Common myeloid progenitor, CD34-positive (primary cell): ENCODE data around the gene RRP36.
"Not testable (repeated sequence)": the region's sequence is repeated elsewhere in the genome, so short reads cannot be mapped to it uniquely, and the experiment has no call there.

Source experiments
- CTCF ChIA-PET: fragments of 350-600 bp; sonication (Branson Sonifier 250); formaldehyde crosslinking; loops from one replicate; lab custom pipeline; 2021; ENCODE audit warnings: antibody characterized with exemption; lab: Charles Lee
- POLR2A ChIA-PET: fragments of 350-600 bp; sonication (Branson Sonifier 250); formaldehyde crosslinking; loops from one replicate; lab custom pipeline; 2021; ENCODE audit warnings: antibody characterized with exemption; lab: Charles Lee
- DNase-seq, 3 donors: peaks; one replicate each; pipeline versions ENCODE4 v3.0.0 to v3.0.0-alpha.2; 2013
- H3K27ac ChIP-seq, 2 experiments: 1 replicate in 1 of 2; 2 replicates in 1 of 2; pipeline ENCODE4 v1.7.0; 2013; ENCODE audit warnings: inconsistent platforms in 2 of 2, low read length in 2 of 2, mild to moderate bottlenecking in 2 of 2, low read depth in 1 of 2, moderate library complexity in 1 of 2; ENCODE audit not compliant: severe bottlenecking in 2 of 2, insufficient read depth in 1 of 2, poor library complexity in 1 of 2
- H3K27me3 ChIP-seq, 5 experiments: replicated peaks in 2 of 5; 1 replicate in 3 of 5; 2 replicates in 2 of 5; pipeline versions ENCODE4 v1.6.1 to v1.7.0; 2013; ENCODE audit warnings: low read length in 4 of 5, mild to moderate bottlenecking in 2 of 5, moderate library complexity in 2 of 5, inconsistent platforms in 1 of 5; ENCODE audit not compliant: insufficient read depth in 5 of 5, control insufficient read depth in 4 of 5
- H3K36me3 ChIP-seq, 4 experiments: 1 replicate in 2 of 4; 2 replicates in 2 of 4; pipeline versions ENCODE4 v1.6.1 to v1.7.0; 2013; ENCODE audit warnings: low read length in 3 of 4, control low read depth in 1 of 4, mild to moderate bottlenecking in 1 of 4; ENCODE audit not compliant: control insufficient read depth in 4 of 4, insufficient read depth in 4 of 4
- H3K4me1 ChIP-seq, 4 experiments: 1 replicate in 3 of 4; 2 replicates in 1 of 4; pipeline versions ENCODE4 v1.6.1 to v1.7.1; 2013; ENCODE audit warnings: low read length in 3 of 4, mild to moderate bottlenecking in 3 of 4, control low read depth in 1 of 4, inconsistent platforms in 1 of 4, moderate library complexity in 1 of 4; ENCODE audit not compliant: control insufficient read depth in 4 of 4, insufficient read depth in 4 of 4; ENCODE audit errors: control extremely low read depth in 1 of 4
- H3K4me3 ChIP-seq, 7 experiments: 1 replicate in 4 of 7; 2 replicates in 3 of 7; pipeline versions ENCODE4 v1.5.1 to v1.7.0; 2013; ENCODE audit warnings: mild to moderate bottlenecking in 7 of 7, low read length in 6 of 7, moderate library complexity in 6 of 7, inconsistent platforms in 2 of 7, low read depth in 2 of 7, control low read depth in 1 of 7; ENCODE audit not compliant: insufficient read depth in 4 of 7, control insufficient read depth in 1 of 7; ENCODE audit errors: extremely low read depth in 1 of 7
- H3K9me3 ChIP-seq, 5 experiments: 1 replicate in 4 of 5; 2 replicates in 1 of 5; pipeline versions ENCODE4 v1.6.1 to v1.7.1; 2013; ENCODE audit warnings: low read length in 4 of 5, mild to moderate bottlenecking in 2 of 5, inconsistent platforms in 1 of 5, low read depth in 1 of 5, moderate library complexity in 1 of 5; ENCODE audit not compliant: control insufficient read depth in 4 of 5, insufficient read depth in 2 of 5; ENCODE audit errors: control extremely low read depth in 1 of 5
- WGBS: methylation state at CpG from one replicate; pipeline ENCODE4 v1.1.5; 2013; ENCODE audit not compliant: insufficient coverage; 5-methylcytosine and 5-hydroxymethylcytosine counted together

RRP36 gene

DNA sequence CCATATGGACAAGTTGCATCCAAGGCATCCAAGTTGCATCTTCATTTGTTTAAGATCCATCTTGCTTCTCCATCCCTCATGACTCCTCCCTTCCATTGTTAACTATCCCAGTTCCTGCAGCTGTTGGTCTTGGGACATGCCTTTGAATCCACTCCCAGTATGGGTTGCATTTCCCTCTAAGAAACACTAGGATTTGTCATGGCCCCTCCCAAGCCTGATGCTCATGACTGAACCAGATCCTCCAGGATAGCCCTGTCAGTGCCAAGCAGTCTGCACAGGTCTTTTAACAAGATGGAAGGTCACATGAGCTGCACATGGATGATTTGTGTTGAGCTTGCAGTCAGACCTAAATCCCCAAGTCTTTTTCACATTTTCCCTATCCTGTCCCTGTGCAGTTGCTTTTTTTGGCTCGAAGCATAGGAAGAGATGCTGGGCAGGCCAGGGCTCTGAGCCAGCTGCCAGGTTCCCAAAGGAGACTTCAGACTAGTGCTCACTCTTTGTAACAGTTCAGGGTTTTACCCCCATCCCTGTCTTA is 32.9 kb upstream of the RRP36 start:
- POLR2A ChIA-PET, result no interaction called here
- no peak overlapping the region for H3K4me3 ChIP-seq
- DNase-seq, result no peak
- WGBS, result 100% methylated on average over 1 of the region's 1 CpG
- H3K36me3 ChIP-seq, result peaks cover 7 to 43% (median 33%) of the 10 kb centered on the region in 4 experiments
- peaks cover 0 to 19% (median 16%) of the 10 kb centered on the region in 4 experiments for H3K4me1 ChIP-seq
- CTCF ChIA-PET, result interaction anchor here (1.0 to 1.4 kb wide), 3 partner anchors 8 to 19 kb away, joined by 4 to 5 read pairs (median 5); partner anchors contain the start of gene PEX6
- no peaks in the 10 kb centered on the region for H3K27me3 ChIP-seq
- no peak overlapping the region for H3K27ac ChIP-seq
- no peaks in the 10 kb centered on the region for H3K9me3 ChIP-seq

DNA sequence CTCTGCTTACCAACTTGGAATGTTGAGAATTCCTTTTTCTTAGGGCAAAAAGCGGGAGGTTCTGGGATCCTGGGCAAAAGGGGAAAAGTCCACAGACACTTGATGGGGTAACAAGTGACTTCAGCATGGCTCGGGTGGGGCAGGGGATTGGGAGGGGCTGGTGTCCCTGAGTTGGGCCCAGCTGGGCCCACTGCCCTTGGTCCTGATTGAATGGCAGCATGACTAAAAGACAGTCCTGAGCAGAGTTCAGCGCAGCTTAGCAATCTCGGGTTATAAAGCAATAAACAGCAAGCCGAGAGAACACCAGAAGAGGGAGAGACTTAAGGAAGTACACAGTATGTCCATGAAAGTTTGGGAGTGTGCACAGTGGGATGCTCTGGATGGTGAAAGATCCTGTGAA is 31.5 kb upstream of the RRP36 start:
- Histone ChIP-seq H3K36me3 (peaks cover 7 to 45% (median 33%) of the 10 kb centered on the region in 4 experiments), H3K9me3 (no peaks in the 10 kb centered on the region), H3K27ac (no peak overlapping the region), H3K27me3 (no peaks in the 10 kb centered on the region), H3K4me1 (peaks cover 0 to 13% (median 11%) of the 10 kb centered on the region in 4 experiments), H3K4me3 (no peak overlapping the region)
- ChIA-PET POLR2A (no interaction called here), CTCF (interaction anchor here (1.1 kb wide), 1 partner anchor 14 kb away, joined by 3 read pairs; no protein-coding TSS in a partner anchor)
- WGBS, result 94% methylated on average over 4 of the region's 5 CpGs
- no peak for DNase-seq

DNA sequence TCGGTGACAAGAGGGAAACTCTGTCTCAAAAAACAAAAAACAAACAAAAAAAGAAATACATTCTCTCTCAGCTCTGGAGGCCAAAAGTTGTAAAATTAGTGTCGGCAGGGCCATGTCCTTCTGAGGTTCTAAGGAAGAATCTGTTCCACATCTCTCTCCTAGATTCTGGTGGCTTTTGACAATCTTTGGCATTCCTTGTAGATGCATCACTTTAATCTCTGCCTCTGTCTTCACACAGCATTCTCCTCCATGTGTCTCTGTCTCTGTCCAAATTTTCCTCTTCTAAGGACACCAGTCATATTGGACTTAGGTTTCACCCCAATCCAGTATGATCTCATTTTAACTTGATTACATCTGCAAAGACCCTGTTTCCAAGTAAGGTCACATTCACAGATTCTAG is 28.0 kb upstream of the RRP36 start:
- peaks cover 7 to 35% (median 24%) of the 10 kb centered on the region in 4 experiments for H3K36me3 ChIP-seq
- no peak overlapping the region for H3K4me3 ChIP-seq
- DNase-seq, result no peak
- POLR2A ChIA-PET, result no interaction called here
- H3K4me1 ChIP-seq, result no peaks in the 10 kb centered on the region
- no peak overlapping the region for H3K27ac ChIP-seq
- H3K27me3 ChIP-seq, result no peaks in the 10 kb centered on the region
- CTCF ChIA-PET, result interaction anchor here (0.9 kb wide), 1 partner anchor 10 kb away, joined by 3 read pairs; no protein-coding TSS in a partner anchor
- 100% methylated on average over 1 of the region's 2 CpGs for WGBS
- no peaks in the 10 kb centered on the region for H3K9me3 ChIP-seq

DNA sequence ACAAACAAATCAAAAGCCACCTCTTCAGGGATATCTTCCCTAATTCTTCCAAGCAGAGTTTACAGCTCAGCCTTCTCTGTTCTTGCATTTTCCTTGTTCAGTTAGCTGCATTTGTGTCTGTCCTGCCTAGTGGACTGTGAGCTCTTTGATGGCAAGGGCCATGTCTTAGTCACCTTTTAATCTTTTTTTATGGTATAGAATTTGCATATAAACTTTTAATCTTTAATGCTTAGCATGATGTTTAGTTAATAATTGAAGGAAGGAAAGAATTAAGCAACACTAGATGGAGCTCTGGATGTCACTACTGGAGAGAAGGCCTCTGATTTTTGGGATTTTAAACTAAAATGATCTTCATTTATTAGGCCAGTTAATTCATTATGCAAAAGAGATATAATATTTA is 24.9 kb upstream of the RRP36 start:
- ChIA-PET POLR2A (no interaction called here), CTCF (interaction anchor here (0.8 to 1.9 kb wide), 9 partner anchors 8 to 147 kb away, joined by 3 to 6 read pairs (median 4); partner anchors contain the start of gene PPP2R5D)
- no peak overlapping the region for H3K4me3 ChIP-seq
- DNase-seq, result no peak
- H3K9me3 ChIP-seq, result no peaks in the 10 kb centered on the region
- no peak overlapping the region for H3K27ac ChIP-seq
- H3K27me3 ChIP-seq, result no peaks in the 10 kb centered on the region
- peaks cover 5 to 12% (median 9%) of the 10 kb centered on the region in 4 experiments for H3K36me3 ChIP-seq
- no peaks in the 10 kb centered on the region for H3K4me1 ChIP-seq

DNA sequence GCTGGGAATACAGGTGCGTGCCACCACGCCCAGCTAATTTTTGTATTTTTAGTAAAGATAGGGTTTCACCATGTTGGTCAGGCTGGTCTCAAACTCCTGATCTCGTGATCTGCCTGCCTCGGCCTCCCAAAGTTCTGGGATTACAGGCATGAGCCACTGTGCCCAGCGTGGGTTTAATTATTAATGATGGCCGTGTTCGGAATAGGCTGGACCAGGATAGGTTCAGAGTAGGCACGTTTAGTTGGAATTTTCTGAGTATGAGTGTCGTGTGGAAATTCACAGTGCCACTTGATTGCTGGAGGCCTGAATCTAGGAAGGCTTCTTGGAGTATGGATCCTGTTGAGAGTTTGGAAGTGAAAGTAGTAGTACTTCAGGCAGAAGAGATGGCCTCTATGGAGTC is 23.2 kb upstream of the RRP36 start:
- H3K4me1 ChIP-seq, POLR2A ChIA-PET, H3K27ac ChIP-seq, H3K27me3 ChIP-seq, H3K9me3 ChIP-seq, DNase-seq, H3K4me3 ChIP-seq: not testable (repeated sequence)
- H3K36me3 ChIP-seq, result peaks cover 4 to 13% (median 8%) of the 10 kb centered on the region in 4 experiments
- WGBS, result 100% methylated on average over 7 of the region's 9 CpGs
- CTCF ChIA-PET, result interaction anchor here (1.2 to 1.9 kb wide), 4 partner anchors 10 to 144 kb away, joined by 3 to 4 read pairs (median 4); partner anchors contain the start of genes KLHDC3 and MEA1

DNA sequence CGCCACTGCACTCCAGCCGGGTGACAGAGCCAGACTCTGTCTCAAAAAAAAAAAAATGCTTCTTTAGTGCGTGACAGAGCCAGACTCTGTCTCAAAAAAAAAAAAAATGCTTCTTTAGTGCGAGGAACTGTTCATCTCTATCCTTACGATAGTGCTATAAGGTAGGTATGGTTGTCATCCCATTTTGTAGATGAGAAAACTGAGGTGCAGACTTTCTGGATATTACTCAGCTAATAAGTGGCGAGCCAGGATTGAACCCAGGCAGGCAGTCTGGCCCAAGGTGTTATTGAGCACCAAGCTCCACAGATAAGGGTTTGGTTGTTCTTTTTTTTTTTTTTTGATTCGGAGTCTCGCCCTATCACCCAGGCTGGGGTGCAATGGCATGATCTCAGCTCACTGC is 19.6 kb upstream of the RRP36 start:
- no peaks in the 10 kb centered on the region for H3K27me3 ChIP-seq
- DNase-seq, result no peak
- H3K27ac ChIP-seq, result no peak overlapping the region
- H3K9me3 ChIP-seq, result no peaks in the 10 kb centered on the region
- H3K4me3 ChIP-seq, result no peak overlapping the region
- CTCF ChIA-PET, result interaction anchor here (0.7 to 1.4 kb wide), 2 partner anchors 9 to 97 kb away, joined by 3 to 4 read pairs; no protein-coding TSS in a partner anchor
- H3K4me1 ChIP-seq, result no peaks in the 10 kb centered on the region
- WGBS, result 90% methylated on average over 8 of the region's 8 CpGs
- peaks cover 5 to 22% (median 14%) of the 10 kb centered on the region in 4 experiments for H3K36me3 ChIP-seq
- POLR2A ChIA-PET, result no interaction called here

DNA sequence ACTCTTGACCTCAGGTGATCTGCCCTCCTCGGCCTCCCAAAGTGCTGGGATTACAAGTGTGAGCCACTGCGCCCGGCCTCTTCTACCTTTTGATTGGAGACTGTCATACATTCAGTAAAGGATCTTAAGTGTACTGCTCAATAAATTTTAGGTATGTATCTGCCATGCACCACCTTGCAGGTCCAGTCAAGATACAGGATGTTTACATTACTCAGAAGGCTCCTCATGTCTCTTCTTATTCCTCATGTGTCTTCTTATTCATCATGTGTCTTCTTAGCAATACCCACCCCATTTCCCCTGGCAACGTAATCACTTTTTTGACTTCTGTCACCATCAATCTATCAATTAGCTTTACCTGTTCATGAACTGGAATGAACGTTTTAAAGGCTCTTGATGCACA is 15.6 kb upstream of the RRP36 start:
- H3K27ac ChIP-seq, result no peak overlapping the region
- no peak overlapping the region for H3K4me3 ChIP-seq
- WGBS, result 95% methylated on average over 2 of the region's 5 CpGs
- H3K36me3 ChIP-seq, result peaks cover 15 to 56% (median 47%) of the 10 kb centered on the region in 4 experiments
- H3K4me1 ChIP-seq, result no peaks in the 10 kb centered on the region
- POLR2A ChIA-PET, result no interaction called here
- H3K27me3 ChIP-seq, result no peaks in the 10 kb centered on the region
- H3K9me3 ChIP-seq, result no peaks in the 10 kb centered on the region
- CTCF ChIA-PET, result interaction anchor here (0.7 to 1.7 kb wide), 3 partner anchors 9 to 138 kb away, joined by 3 to 4 read pairs (median 3); no protein-coding TSS in a partner anchor
- DNase-seq, result no peak
